ENCODE results near the gene DCST1. TPM values are rescaled to one million over a fixed set of nuclear protein-coding genes. Genes with fewer than 3 reads are reported as not detected.

DCST1 gene
- total and polyA plus RNA-seq, 2 donors (not counting 3 experiments of a cell fraction or from before 2014, with no cell fraction given): not detected

DNA sequence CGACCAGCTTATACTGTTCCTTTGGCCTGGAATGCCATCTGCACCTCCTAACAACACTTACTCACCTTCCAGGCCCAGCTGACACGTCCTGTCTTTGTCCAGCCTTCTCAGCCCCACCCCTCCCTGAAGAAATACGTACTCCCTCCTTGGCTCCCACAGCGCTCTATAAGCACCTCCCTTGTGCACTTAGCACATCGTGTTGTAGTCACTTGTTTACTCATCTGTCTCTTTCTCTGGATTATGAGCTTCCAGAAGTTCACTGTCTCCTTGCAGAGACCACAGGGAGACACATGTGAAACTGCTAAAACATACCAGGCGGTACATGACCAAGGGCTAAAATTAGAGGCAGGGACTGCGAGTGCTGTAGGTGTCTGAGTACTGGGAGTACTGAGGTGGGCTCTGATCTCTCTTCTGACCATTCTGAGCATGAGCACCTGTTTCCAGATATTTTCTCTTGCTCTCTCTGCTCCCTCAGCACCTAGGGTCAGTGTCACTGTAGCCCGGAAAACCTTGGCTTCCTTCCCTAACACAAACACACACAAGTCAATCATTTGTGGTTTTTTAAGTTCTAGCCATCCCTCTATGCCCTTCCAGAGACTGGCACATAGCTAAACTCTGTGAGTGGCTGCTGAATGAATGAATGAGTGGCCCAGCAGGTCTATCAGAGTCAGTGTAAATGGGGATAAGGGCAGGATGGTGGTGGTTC is 5.1 kb downstream of the DCST1 start:
- BruUV-seq (replicated peaks): no TSS peak
- no peak overlapping the region for H2AFZ ChIP-seq (ENCODE audit: low read depth, low read length)
- no peak overlapping the region for H3K4me2 ChIP-seq (ENCODE audit: insufficient read depth, low read length)
- no peaks in the 10 kb centered on the region for H3K9me1 ChIP-seq (replicated peaks; ENCODE audit: control insufficient read depth, extremely low read depth, insufficient read depth, low read length)
- H3K9me3 ChIP-seq (replicated peaks; ENCODE audit: control insufficient read depth, insufficient read depth, low read length): no peaks in the 10 kb centered on the region
- H3K36me3 ChIP-seq (ENCODE audit: control insufficient read depth in 2 of 2, extremely low read depth in 1 of 2, insufficient read depth in 2 of 2, low read length in 2 of 2): no peaks in the 10 kb centered on the region
- H3K4me1 ChIP-seq (ENCODE audit: control insufficient read depth, extremely low read depth, insufficient read depth, low read length): peaks cover 4% of the 10 kb centered on the region
- no peak overlapping the region for H3K9ac ChIP-seq (replicated peaks; ENCODE audit: extremely low read depth, insufficient read depth, low read length)
- CTCF ChIA-PET: interaction anchor here (1.1 to 3.2 kb wide), 3 partner anchors 12 to 25 kb away, joined by 4 to 20 read pairs (median 6); partner anchors contain the start of gene ADAM15
- H3K27ac ChIP-seq (ENCODE audit: insufficient read depth, low read depth, low read length): no peak overlapping the region
- peaks cover 0 to 5% of the 10 kb centered on the region in 2 experiments for H3K27me3 ChIP-seq (ENCODE audit: control insufficient read depth in 2 of 2, insufficient read depth in 2 of 2, low read length in 2 of 2)
- intact Hi-C loops (cut with micrococcal nuclease): no loop called here
- H3K4me3 ChIP-seq (replicated peaks in 1 of 3; ENCODE audit: insufficient read depth in 1 of 3, low read depth in 1 of 3, low read length in 3 of 3): no peak overlapping the region
- H4K20me1 ChIP-seq (replicated peaks; ENCODE audit: control insufficient read depth, extremely low read depth, insufficient read depth, low read length): no peaks in the 10 kb centered on the region
- TF ChIP-seq POLR2AphosphoS5 (IDR thresholded peaks at IDR 0.05; ENCODE audit: insufficient read depth, low read depth, low read length) (no peak), FOS (IDR thresholded peaks at IDR 0.05; ENCODE audit: borderline replicate concordance, insufficient read depth, low read length) (no peak), MYC (IDR thresholded peaks at IDR 0.05; ENCODE audit: low read depth, low read length) (no peak), POLR2A (IDR thresholded peaks at IDR 0.05; ENCODE audit: low read depth, low read length) (no peak), GATA2 (IDR thresholded peaks at IDR 0.05; ENCODE audit: insufficient read depth, insufficient read length, low read depth, low read length) (no peak), EZH2 (IDR thresholded peaks at IDR 0.05; ENCODE audit: borderline replicate concordance, low read depth, low read length, severe bottlenecking) (no peak), JUN (IDR thresholded peaks at IDR 0.05; ENCODE audit: borderline replicate concordance, insufficient read depth, insufficient read length, low read depth) (no peak)
- TF ChIP-seq, protein P1, sequence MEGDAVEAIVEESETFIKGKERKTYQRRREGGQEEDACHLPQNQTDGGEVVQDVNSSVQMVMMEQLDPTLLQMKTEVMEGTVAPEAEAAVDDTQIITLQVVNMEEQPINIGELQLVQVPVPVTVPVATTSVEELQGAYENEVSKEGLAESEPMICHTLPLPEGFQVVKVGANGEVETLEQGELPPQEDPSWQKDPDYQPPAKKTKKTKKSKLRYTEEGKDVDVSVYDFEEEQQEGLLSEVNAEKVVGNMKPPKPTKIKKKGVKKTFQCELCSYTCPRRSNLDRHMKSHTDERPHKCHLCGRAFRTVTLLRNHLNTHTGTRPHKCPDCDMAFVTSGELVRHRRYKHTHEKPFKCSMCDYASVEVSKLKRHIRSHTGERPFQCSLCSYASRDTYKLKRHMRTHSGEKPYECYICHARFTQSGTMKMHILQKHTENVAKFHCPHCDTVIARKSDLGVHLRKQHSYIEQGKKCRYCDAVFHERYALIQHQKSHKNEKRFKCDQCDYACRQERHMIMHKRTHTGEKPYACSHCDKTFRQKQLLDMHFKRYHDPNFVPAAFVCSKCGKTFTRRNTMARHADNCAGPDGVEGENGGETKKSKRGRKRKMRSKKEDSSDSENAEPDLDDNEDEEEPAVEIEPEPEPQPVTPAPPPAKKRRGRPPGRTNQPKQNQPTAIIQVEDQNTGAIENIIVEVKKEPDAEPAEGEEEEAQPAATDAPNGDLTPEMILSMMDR (IDR thresholded peaks at IDR 0.05; ENCODE audit: extremely low read depth in 1 of 2, insufficient read depth in 1 of 2, low read depth in 1 of 2, low read length in 2 of 2): no peak
- TF ChIP-seq, protein P2, sequence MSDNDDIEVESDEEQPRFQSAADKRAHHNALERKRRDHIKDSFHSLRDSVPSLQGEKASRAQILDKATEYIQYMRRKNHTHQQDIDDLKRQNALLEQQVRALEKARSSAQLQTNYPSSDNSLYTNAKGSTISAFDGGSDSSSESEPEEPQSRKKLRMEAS (IDR thresholded peaks at IDR 0.05; ENCODE audit: insufficient read depth, insufficient read length): no peak
- DNase-seq (ENCODE audit: low read depth, low spot score) (no peak), FAIRE-seq (peak; percentile 24)
- dilution Hi-C loops (cut with MboI; ENCODE audit: extremely low pct_ligation_motif_present, low sequenced_read_pairs): no loop called here
- H3K79me2 ChIP-seq (ENCODE audit: control insufficient read depth, insufficient read depth, low read length): no peaks in the 10 kb centered on the region
- POLR2A ChIA-PET: no interaction called here
